NCI-H1930 (cell line): ENCODE results near the gene CREB5.
"Not testable (repeated sequence)": the region's sequence is repeated elsewhere in the genome, so short reads cannot be mapped to it uniquely, and the experiment has no call there.

ENCODE experiments used
- DNase-seq, 2 experiments: peaks; one replicate each; lab custom pipeline; 2025; lab: John Stamatoyannopoulos, UW

Gene CREB5

DNA sequence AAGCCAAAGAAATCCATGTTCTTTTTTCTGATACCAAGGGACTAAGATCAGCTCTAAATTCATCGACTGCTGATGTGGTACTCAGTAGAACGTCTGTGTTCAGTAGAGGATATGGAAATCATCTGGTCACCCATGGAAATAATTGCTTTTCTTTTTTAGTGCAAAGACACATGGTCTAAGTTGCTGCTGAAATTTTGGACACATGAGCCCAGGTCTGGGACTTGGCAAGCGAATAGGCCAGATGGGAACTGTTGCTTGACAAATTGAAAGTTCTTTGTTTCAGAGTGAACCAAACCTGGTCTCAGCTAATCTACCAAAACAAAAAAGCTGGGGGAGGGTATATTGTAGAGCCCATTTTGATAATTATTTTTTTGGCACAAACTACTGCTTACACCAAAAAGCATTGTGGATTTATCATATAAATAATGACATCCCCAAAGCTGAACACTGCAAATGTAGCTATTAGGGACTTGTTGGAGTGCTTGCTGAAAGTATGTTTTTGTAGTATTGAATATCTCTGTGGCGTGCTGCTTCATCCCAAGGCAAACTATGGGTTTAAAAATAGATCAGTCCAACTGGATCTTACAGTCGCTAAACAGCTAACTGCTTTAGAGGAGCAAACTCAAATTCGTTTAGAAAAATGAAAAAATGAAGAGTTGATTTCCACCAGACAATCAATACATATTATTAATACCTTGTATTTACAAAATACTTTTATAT, 401.1 kb downstream of the CREB5 start:
- DNase-seq = no peak

GRCh38 chr7:28815369-28815927, 403.1 kb downstream of the CREB5 start:
- no peak for DNase-seq

GRCh38 chr7:28815928-28816373, 403.6 kb downstream of the CREB5 start:
- no peak for DNase-seq

DNA sequence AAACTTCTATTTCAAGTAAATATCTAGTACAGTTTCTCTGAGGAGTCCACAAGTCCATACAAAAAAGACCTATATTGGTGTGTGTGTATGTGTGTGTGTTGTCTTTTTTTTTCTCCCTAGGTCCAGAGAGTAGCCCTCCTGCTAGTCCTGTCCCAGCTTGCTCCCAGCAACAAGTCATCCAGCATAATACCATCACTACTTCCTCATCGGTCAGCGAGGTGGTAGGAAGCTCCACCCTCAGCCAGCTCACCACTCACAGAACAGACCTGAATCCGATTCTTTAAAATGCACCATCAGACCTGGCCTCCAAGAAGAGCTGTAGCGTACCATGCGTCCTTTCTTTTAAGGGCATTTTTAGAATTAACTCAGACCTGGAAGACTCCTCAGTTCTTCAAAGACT, 406.7 kb downstream of the CREB5 start:
- DNase-seq = no peak

GRCh38 chr7:28823582-28823981, 411.3 kb downstream of the CREB5 start:
- DNase-seq = no peak

GRCh38 chr7:28825817-28826448, 413.6 kb downstream of the CREB5 start:
- DNase-seq = not testable (repeated sequence)

GRCh38 chr7:28830846-28831245, 418.5 kb downstream of the CREB5 start:
- no peak for DNase-seq

GRCh38 chr7:28832669-28833068, 420.4 kb downstream of the CREB5 start:
- no peak for DNase-seq

GRCh38 chr7:28835800-28836199, 423.5 kb downstream of the CREB5 start:
- no peak for DNase-seq

DNA sequence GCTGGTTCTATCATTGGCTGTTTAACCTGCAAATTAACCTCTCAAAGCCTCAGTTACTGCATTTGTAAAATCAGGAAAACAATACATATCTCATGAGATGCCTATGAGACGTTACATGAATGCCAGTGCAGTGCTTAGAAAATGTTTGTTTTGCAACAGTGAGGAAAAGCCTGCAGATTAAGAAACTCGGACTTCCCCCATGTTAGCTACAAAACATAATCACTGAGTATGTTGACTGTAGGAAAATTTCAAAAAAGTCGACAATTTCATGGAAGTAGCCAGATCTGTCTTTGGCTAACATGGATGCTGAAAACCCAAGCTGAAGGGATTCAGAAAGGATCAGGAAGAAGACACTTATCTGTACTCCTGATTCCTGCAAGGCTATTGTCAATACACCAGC, 424.4 kb downstream of the CREB5 start:
- no peak for DNase-seq

- DNase-seq = no peak
Observed at GRCh38 chr7:28837216-28837615, 424.9 kb downstream of the CREB5 start.

- DNase-seq = no peak
Observed at GRCh38 chr7:28840592-28840995, 428.3 kb downstream of the CREB5 start.

- no peak for DNase-seq
Observed at GRCh38 chr7:28841766-28842165, 429.4 kb downstream of the CREB5 start.

- DNase-seq = no peak
Observed at GRCh38 chr7:28842769-28843295, 430.5 kb downstream of the CREB5 start.

DNA sequence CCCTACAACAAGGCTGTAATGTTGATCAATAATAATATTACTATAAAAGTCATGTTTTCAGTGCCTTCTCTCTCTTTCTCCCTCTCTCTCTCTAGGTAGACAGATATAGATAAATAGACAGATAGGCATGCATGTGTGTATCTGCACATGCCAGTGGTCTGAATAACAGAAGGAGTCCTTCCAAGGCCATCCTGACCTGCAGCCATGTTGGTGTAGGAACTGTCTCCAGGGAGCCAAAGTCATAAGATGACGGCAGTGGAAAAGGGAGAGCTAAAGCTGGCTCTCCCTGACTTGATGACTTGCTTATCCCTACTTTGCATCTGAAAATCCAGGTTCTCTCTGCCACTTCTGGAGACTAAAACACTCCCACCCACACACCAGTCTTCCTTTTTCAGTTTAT, 432.8 kb downstream of the CREB5 start:
- no peak for DNase-seq

DNA sequence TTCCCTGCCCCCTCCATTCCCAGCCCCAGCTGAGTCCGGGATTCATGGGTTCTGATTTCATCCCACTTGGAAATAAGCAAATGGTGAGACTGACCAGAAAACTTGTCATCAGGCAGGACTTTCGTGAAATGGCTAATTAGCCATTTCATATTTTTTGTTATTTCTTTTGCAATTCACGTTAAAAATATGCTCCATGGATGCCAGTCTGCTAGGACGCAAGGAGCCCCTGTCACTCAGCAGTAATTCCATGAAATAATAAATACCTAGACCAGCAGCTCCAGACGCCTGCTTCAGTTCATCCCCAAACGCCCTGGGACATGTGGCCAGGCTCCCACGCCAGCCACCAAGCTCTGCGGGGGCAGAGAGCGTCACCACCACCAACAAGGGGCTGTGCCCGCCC, 434.9 kb downstream of the CREB5 start:
- DNase-seq = no peak

DNA sequence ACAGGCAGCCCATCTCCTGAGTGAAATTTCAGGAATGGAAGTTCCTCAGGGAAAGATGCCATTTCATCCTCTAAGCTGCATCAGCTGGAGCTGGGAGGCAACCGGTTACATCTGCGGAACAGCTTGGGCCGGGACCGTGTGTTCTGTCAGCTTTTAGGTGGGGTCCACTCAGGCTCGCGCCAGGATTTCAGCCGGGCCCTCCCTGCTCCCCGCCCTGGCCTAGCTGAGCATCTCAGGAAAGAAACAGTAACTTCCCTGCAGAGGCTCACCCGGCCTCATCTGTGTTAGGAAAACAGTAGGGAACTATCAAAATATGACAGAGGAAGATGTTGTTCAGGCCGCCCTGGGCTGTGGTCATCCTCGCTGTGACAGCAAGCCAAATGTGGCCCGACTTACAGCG, 435.4 kb downstream of the CREB5 start:
- DNase-seq = no peak

GRCh38 chr7:28848906-28849305, 436.6 kb downstream of the CREB5 start:
- DNase-seq = no peak

GRCh38 chr7:28850699-28851098, 438.4 kb downstream of the CREB5 start:
- no peak for DNase-seq

- no peak for DNase-seq
Observed at GRCh38 chr7:28853150-28853549, 440.8 kb downstream of the CREB5 start.

DNA sequence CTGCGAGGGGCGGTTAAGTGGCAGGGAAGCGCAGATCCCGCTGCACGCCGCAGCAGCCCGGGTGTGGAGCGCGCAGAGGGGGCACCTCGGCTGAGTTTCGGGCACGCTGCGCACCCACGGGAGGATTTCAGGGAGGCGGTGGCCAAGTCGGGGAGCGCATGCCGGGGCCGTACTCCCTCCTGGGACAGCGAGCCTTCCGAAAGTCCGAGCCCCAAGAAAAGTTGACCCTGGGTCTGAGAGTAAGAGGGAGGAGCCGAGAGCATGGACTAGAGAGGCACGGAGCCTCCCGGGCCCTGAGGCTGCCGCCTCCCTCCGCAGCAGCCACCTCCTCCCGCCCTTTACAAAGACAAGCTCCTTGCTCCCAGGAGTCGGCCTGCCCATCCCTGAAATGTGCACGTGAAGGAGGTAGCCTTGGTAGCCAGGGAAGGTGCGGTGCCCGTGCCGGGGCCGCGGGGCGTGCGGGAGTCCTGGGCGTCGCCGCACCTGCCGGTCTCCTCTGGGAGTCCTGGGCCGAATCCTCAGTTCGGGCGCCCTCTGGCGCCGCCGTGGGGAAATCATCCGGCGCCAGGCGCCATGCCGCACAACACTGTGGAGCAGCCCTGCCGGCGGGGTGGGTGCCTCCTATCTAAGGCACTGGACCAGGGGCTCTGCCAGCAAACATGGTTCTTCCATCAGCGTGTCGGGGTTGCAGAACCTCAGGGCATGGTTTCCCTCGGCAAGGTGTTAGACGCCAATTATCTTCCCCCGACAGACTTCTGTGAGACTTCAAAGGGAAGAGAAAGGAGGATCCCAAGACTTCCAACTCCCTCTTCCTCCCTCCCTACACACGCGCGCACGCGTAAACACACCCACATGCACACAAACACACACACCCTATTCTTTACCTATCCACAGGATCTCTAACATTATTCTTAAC, 441.8 kb downstream of the CREB5 start:
- peak; percentile 48 to 76 for DNase-seq

DNA sequence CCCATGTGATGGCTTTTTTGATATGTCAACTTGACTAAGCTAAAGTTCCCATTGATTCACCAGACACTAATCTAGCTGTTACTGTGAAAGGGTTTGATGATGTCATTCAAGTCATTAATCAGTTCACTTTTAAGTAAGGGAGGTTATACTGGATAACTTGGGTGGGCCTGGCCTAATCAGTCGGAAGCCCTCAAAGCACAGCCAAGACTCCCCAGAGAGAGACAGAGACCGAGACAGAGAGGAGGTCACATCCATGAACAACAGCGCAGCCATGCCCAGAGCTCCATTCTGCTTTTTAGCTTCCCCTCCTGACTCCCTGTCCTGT, 442.4 kb downstream of the CREB5 start:
- DNase-seq = no peak
